HG03103 (cell line): ENCODE data around the gene COL26A1.

Source experiments
- ATAC-seq: cut with Tn5 transposase; IDR thresholded peaks from one replicate; pipeline ENCODE4 v1.9.1; 2021; ENCODE audit warnings: low read depth; ENCODE audit not compliant: unreplicated experiment

COL26A1 gene

DNA sequence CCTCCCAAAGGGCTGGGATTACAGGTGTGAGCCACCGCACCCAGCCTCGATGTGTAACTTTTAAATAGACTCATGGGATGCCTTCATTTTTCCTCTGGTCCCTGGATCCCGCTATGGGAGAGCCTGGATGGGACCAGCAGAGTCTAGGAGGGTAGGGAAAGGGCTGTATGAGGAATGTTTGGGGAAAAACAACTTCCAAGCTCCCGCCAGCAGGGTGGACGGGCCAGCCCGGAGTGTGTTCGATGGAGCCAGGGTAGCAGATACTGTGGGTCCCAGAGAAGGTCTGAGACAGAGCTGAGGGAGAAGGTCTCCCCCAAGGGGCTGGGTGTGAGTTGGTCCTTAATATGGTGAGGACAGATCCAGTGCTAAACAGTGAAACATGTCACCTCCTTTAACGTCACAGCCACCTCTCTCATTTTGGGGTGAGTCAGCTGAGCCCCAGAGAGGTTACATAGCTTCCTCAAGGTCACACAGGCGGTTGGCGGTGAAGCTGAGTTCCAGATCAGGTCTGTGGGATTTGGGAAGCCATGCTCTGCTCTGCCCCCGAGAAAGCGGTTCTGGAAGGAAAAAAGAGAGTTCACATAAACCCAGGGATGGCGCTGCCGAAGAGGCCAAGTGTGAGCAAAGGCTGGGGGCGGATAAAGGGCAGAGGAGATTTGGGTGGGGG is 200.0 kb downstream of the COL26A1 start:
- no peak for ATAC-seq

DNA sequence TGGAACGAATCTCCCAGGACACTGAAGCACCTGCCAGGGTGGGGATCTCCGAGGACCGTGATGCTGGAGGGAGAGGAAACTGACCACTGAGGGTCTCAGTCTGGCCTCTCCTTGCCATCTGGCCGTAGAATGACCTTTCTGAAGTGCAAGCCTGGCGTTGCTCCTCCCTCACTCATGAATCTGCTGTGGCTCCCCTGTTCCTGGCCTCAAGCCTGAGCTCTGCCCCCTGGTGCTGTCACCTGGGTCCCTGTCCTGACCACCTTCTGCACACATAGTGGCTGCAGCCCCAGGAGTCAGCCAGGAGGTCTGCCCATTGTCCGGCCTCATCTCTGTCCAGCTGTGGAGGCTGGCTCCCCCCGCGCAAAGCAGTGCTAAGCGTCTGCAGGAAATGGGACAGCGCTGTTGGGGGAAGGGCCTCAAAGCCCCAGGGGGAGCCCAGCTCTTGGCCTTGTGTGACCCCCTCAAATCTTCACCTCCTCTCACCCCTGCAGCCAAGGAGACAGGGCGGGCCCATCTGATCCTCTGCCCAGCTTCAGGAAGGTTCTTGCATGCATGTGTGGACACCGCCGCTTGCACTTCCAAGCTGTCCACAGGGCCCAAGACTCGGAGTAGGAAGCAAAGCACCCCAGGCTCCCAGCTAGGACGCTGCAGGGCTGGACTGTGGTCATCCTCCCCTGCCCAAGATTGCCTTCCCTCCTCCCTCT is 200.7 kb downstream of the COL26A1 start:
- no peak for ATAC-seq

DNA sequence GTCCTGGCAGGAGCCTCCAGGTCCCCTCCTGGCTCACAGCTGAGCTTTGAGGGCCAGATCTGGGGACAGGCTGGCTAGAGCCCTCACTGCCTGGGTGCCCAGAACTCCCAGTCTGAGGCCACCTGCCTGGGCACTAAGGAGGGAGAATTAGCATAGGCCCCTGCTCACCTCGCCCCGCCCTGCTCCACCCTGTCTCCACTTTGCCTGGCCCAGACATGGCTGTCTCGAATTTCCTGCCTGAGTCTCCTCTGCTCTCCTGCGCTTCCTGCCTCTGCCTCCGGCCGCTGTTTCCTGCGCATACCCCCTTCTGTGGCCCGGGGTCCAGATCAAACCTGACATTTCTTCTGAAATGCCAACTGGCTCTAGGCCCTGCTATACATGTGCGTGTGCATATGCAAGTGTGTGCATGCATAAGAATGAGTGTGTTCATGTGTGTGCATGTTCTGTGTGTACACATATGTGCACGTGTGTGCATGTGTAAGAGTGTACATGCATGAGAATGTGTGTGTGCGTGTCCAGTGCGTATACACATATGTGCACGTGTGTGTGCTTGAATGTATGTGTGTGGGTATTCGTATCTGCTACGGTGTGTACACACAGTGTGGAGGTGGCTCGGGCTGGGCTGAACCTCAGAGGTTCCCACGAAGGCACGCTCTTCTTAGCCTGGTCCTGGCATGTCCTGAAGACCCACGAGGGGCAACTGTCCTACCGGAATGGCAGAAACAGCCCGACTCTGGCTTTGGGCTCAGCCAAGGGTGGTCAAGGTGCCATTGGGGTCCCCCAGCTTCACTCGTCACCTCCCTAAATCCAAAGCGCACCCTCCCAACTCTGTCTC is 201.5 kb downstream of the COL26A1 start:
- ATAC-seq, result no peak

DNA sequence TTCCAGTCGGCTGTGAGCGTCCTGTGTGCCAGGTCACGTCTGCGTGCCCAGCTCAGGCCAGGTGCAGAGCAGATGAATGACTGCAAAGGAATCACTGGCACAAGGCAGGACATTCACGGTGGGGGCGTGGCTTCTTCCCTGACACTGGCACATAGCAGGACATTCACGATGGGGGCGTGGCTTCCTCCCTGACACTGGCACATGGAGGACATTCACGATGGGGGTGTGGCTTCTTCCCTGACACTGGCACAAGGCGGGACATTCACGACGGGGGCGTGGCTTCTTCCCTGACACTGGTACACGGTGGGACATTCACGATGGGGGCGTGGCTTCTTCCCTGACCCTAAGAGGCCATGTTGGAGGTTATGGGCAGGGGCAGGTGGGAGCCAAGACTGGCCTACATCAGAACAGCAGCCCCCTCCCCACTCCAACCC is 202.1 kb downstream of the COL26A1 start:
- no peak for ATAC-seq

DNA sequence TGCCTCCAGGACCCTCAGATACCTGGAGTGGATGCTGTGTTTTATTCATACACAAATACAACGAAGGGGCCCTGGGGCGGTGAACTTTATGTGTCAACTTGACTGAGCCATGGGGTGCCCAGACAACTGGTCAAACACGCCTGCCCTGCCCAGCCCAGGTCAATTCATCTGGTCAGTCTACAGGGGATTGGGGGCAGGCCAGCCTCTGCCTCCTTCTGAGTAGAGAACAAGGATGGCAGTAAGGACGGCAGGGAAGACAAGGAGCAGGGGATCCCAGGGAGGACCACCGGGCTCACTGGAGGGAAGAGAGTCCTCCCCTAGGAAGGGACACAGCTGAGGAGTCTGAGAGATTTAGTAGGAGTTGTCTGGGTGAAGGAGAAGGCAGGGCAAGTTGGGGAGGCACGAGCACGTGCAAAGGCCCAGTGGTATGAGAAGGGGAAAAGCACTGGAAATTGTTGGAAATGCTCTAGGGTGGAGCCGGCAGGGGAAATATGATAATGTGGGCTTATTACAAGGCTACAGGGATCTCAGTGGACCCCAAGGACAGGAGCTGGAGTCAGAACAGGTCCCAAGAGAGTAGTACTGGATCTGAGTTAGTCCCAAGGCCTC is 203.0 kb downstream of the COL26A1 start:
- no peak for ATAC-seq

DNA sequence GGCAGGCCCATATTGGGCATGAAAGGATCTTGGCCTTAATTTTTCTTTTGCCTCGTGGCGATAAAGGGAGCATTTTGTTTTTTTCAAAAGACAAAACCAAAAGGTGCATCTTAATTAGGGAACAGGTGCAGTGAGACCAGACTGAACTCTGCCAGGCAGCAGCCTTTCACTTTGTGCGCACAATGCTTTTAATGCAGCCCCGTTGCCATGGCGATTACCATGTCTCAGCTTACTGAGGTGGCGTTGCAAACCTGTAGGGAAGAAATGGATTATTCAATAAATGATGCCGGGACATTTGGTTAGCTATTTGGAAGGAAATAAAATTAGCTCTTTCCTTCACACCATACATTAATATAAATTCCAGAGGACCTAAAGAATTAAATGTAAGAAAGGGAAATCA is 204.6 kb downstream of the COL26A1 start:
- ATAC-seq, result no peak

DNA sequence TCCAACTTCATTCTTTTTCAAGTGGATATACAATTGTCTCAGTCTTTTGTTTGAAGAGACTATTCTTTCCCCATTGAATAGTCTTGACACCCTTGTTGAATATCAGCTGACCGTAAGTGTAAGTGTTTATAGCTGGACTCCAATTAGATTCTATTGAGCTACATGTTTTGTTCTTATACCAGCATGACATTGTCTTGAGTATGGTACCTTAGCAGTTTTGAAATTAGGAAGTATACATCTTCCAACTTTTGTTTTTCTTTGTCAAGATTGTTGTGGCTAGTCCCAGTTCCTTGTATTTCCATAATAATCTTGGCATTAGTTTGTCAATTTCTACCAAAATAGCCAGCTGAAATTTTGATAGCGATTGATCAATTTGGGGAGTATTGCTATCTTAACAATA is 209.5 kb downstream of the COL26A1 start:
- no peak for ATAC-seq

DNA sequence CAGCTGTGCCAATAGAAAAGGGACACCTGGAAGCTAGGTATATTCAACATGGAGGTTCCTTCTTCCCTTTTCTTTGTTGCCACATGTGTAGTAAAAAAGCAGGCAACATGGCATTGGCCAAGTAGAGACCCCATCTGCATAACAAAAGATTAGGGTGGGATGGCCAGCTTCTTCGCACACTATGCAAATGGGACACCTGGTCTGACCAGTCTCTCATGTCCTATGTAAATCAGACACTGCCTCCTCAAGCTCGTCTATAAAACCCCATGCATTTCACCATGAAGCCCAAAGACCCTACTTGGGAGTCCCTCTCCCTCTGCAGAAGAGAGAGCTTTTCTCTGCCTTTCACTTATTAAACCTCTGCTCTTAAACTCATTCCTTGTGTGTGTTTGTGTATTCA is 212.5 kb downstream of the COL26A1 start:
- no peak for ATAC-seq

DNA sequence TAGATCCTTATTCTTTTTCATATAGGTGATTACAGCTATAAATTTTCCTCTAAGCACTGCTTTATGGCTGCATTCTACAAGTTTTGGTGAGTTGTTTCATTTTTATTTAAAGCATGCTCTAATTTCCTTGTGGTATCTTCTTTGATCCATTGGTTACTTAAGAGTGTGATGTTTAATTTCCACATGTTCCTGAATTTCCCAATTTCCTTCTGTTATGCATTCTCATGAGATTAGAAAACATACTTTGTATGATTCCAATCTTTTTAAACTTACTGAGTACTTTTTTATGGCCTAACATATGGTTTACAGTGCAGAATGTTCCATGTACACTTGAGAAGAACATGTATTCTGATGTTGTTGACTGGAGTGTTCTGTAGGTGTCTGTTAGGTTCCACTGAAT is 213.0 kb downstream of the COL26A1 start:
- ATAC-seq, result no peak

DNA sequence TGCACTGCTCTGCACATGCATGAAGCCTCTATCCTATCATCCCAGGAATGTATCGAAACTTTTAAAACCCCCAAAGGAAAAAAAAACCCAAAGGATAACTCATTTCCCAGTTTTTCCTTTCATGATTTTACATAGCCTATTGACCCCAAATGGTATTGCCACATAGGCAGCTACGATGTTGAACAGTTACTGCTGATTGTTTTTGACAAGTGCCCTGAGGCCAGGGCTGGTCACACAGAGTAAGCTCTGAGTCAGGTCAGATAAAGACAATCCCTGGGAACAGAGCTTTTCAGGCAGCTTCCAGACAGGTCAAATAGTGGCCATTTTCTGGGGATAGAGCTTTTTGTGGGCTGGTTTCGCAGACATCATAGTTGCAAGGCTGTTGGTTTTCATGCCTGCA is 214.3 kb downstream of the COL26A1 start:
- ATAC-seq, result no peak

DNA sequence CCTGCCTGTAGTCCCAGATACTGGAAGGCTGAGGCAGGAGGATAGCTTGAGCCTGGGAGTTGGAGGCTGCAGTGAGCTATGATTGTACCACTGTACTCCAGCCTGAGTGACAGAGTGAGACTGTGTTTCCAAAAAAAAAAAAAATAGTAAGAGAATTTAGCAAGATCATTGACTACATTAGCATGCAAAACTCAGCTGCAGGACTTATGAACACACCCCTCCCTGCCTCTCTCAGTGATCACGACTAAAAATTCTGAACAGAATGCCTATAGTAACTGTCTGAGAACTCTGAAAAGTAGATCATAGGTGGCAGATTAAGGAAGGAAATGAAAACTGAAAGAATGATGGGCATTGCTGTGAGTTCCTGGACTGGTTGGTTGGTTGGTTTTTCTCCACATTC is 215.9 kb downstream of the COL26A1 start:
- no peak for ATAC-seq

DNA sequence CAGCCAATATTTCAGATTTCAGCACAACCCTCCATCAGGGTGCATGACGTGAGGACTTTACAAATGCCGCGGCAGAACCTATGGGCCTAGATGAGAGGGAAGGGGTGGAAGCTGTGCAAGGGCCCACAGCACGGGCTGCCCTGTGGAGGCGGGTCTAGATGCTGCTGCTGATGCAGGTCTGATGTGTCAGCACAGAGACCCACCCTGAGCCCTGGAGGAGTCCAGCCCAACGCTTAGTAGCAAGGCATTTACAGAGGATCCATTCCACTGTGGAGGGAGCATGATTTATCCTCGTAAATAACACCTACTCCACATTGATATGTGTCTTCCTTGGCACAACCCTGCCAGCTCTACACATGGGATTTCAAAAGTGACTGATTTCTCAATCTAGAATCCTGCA is 217.9 kb downstream of the COL26A1 start:
- no peak for ATAC-seq

DNA sequence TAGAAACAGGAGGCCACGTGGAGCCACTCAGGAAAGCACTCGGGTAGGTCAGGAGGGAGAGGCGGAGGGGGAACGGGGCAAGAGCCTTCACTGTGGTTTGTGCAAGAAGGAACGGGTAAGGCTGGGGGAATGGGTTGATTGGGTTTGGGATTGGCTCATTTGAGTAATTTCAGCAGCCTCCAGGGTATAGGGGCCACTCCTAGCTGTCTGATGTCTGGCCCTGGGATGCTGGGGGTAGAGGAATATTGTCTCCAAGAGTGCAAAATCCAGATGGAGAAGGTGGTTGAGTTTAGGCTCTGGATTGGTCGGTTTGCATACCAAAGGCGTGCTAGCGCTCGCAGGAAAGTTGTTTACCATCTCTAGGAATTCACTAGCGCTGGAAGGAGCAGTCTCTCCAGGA is 219.2 kb downstream of the COL26A1 start:
- no peak for ATAC-seq

DNA sequence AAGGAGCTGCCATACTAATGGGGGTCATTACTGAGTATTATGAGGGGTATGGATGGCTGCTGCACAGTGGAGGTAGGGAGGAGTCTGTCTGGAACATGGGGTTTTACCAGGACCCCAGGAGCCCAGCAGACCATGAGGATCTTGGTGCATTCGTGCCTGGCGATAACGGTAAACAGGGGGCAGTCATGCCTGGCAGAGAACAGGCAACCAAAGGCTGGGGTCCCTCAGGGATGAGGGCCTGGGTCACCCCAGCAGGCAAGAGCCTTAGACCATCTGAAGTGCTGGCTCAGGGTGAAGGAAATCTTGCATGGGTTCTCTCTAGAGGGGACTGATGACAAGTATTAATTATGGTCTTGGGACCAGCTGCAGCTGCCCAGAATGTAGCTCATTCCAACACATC is 220.3 kb downstream of the COL26A1 start:
- no peak for ATAC-seq

DNA sequence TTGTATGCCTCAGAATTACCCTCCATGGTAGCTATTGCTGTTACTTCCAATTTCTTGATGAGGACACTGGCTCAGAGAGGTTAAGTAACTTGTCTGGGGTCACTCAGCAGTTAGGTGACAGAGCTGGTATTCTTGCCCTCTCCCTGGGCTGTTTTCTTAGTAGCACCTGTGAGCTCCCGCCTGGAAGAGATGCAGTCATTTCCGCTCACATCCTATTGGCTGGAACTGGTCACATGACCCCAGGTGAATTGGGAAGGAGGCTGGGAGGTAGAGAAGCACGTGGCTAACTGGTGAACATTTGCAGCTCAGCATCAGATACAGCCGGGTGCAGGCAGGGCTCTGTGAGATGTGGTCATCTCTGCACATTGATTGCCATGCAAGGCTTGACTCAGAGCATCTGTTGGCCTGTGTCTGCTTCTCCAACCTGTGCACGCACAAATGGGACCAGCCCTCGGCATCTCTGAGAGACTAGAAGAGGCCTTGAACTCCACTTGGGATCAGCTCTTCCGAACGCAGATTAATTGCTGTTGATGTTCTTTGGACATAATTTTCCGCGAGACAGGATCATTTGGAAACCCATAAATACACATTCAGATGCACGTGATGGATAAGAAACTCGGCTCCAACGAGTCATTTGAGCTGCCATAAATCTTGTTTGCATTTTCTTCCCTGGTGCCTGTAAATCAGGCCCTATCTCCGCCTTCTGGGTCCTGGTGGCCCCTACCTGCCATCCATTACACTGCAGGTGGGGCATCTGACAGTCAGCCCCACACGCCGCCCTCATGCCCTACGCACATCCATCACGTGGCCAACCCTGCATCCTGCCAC is 223.6 kb downstream of the COL26A1 start:
- no peak for ATAC-seq

DNA sequence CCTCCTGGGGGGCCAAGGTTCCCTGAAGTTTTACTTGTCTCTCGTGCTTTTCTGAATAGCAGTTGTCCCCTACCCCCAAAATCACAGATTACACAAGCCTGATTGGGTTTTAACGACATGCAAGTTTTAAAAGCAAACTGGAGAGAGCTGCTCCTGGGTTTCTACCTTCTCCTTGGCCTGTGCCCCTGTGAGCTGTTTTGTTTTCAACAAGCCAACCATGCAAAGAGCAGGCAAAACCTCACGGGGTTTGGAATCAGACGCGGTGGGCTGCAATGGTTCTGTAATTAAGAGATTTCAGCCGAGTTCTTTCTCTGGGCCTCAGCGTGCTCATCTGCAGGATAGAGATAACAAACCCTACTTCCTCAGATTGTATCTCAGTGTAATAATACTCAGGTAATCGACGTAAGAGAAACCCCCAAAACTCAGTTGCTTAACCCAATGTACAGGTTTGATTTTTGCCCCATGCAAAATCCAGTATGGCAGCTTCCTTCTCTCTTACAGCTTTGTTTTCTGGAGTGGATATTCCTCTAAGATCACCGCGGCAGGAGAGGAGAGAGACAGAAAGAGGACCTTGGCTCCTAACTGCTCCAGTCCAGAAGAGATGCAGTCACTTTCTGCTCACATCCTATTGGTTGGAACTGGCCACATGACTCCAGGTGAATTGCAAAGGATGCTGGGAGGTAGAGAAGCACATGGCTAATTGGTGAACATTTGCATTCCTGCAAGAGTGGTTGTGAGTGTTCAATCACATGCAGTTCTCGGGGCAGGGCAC is 224.4 kb downstream of the COL26A1 start:
- no peak for ATAC-seq

DNA sequence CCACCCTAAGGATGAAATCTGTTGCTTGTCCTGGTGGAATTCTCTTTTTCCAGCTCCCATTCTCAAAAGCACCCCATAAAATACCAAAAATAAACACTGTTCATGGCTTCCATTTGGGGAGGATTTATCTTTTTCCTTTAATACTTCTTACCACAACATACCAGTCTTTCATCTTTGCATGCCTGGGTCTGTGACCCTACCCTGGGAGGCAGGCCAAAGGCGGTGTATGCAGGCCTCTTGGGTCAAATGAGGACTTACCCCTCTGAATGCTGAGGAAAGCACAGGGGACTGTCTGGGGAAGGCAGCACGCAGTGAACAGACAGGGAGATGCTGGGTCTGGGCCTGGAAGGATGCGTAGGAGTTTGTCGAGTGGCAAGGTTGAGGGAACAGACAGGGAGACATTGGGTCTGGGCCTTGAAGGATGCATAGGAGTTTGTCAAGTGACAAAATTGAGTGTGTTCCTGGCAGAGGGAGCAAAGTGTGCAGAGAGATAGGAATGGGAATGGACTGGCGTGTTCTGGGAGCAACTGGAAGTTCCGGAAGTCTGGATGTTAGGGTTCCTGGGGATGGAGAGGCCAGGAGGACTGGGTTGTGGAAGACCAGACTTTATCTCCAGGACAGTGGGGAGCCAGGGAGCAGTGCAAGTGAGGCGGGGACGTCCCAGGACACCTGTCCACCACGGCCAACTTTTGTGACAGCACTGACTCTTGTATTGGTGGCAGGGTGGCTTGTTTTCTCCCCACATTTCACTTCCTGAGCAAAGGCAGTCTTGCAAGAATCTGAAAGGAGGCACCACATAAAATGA is 225.7 kb downstream of the COL26A1 start:
- ATAC-seq, result no peak

DNA sequence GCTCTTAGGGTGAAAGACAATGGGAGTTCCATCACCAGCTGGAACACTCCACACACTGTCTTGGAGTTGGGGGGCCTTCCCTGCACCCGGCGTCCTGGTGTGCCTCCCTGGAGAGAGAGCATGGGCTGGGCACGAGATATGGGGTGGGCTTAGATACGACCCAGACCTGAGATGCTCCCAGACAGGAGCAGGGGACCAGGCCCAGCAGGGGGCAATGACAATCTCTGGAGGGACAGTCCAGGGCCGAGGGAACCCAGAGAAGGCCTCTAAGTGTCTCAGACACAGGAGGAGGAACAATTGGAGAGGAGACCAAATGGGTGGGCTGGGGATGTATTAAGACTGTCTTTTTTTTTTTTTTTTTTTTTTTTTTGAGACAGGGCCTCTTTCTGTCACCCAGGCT is 226.4 kb downstream of the COL26A1 start:
- ATAC-seq, result no peak
